PC-3 (cell line): ENCODE results near the gene KIFAP3. TPM values are rescaled to one million over a fixed set of nuclear protein-coding genes. Genes with fewer than 3 reads are reported as not detected.
A peak's percentile ranks its signal among the peaks of the same experiment; 100 is the strongest.

Experiments
- ATAC-seq: fragments of 200-7000 bp; cut with Tn5 transposase; 2 replicates; pipeline ENCODE4 v1.9.1; 2020; ENCODE audit warnings: mild to moderate bottlenecking, moderate library complexity
- BruUV-seq: library from RNA; stranded (reverse); fragments of 400-500 nt; replicated peaks from 2 replicates; lab custom pipeline; 2021; lab: Mats Ljungman, UMichigan
- CTCF ChIA-PET: fragments of 300-600 bp; sonication (Branson Sonifier 250); formaldehyde crosslinking; loops from one replicate; lab custom pipeline; 2022; ENCODE audit warnings: antibody characterized with exemption; lab: Charles Lee
- POLR2A ChIA-PET: fragments of 300-600 bp; sonication (Branson Sonifier 250); formaldehyde crosslinking; loops from one replicate; lab custom pipeline; 2022; ENCODE audit warnings: antibody characterized with exemption; ENCODE audit not compliant: unreplicated experiment; lab: Charles Lee
- DNase-seq: peaks from one replicate; pipeline ENCODE4 v3.0.0-alpha.2; 2015
- H2AFZ ChIP-seq: fragments of 300-600 bp; sonication (generic); 2 replicates; pipeline ENCODE4 v1.6.0; 2016; ENCODE audit warnings: antibody characterized with exemption, low read length
- H3F3A ChIP-seq: fragments of 300-600 bp; sonication (generic); one replicate; pipeline ENCODE4 v1.6.0; 2017; ENCODE audit warnings: antibody characterized with exemption, low read length, control low read depth, mild to moderate bottlenecking; ENCODE audit not compliant: unreplicated experiment
- H3K27ac ChIP-seq: fragments of 300-600 bp; sonication (generic); 2 replicates; pipeline ENCODE4 v1.5.1; 2016; ENCODE audit warnings: mild to moderate bottlenecking, low read length
- H3K27me3 ChIP-seq: fragments of 300-600 bp; sonication (generic); 2 replicates; pipeline ENCODE4 v1.6.1; 2016; ENCODE audit warnings: low read length, mixed read lengths
- H3K36me3 ChIP-seq: fragments of 300-600 bp; sonication (generic); 2 replicates; pipeline ENCODE4 v1.6.1; 2016; ENCODE audit warnings: low read depth, mixed run types, low read length, mixed read lengths
- H3K4me1 ChIP-seq: fragments of 300-600 bp; sonication (generic); 2 replicates; pipeline ENCODE4 v1.5.1; 2016; ENCODE audit warnings: low read length; ENCODE audit not compliant: insufficient read depth
- H3K4me2 ChIP-seq: fragments of 300-600 bp; sonication (generic); 2 replicates; pipeline ENCODE4 v1.6.0; 2016; ENCODE audit warnings: low read length
- H3K4me3 ChIP-seq: fragments of 300-600 bp; sonication (generic); 2 replicates; pipeline ENCODE4 v1.5.1; 2016; ENCODE audit warnings: mild to moderate bottlenecking, low read length, mixed read lengths
- H3K79me2 ChIP-seq: fragments of 300-600 bp; sonication (generic); 2 replicates; pipeline ENCODE4 v1.6.1; 2017; ENCODE audit warnings: low read length, mixed read lengths
- H3K9ac ChIP-seq: fragments of 300-600 bp; sonication (generic); 2 replicates; pipeline ENCODE4 v1.6.0; 2016; ENCODE audit warnings: mild to moderate bottlenecking, low read length
- H3K9me2 ChIP-seq: fragments of 300-600 bp; sonication (generic); replicated peaks from 2 replicates; pipeline ENCODE4 v1.6.1; 2016; ENCODE audit warnings: mixed run types, low read length, mixed read lengths
- H3K9me3 ChIP-seq: fragments of 300-600 bp; sonication (generic); 2 replicates; pipeline ENCODE4 v1.6.1; 2016; ENCODE audit warnings: low read length, mixed read lengths
- H4K20me1 ChIP-seq: fragments of 300-600 bp; sonication (generic); 2 replicates; pipeline ENCODE4 v1.6.1; 2016; ENCODE audit warnings: low read length, mixed read lengths
- EZH2 ChIP-seq: fragments of 300-600 bp; sonication (generic); IDR thresholded peaks from one replicate; pipeline ENCODE4 v1.6.1; 2017; ENCODE audit warnings: antibody characterized with exemption, mild to moderate bottlenecking, low read length; ENCODE audit not compliant: unreplicated experiment
- EZH2phosphoT487 ChIP-seq: fragments of 300-600 bp; sonication (generic); IDR thresholded peaks from 2 replicates; pipeline ENCODE4 v1.6.1; 2018; ENCODE audit warnings: mild to moderate bottlenecking, antibody characterized with exemption, low read length, borderline replicate concordance
- intact Hi-C: fragments of 100-400 bp; cut with micrococcal nuclease; formaldehyde crosslinking; loops from 2 replicates; pipeline ENCODE4 v1.9.0; 2023
- total RNA-seq: library from RNA; depleted of rRNA; stranded (reverse); fragments of >200 nt; gene quantifications from 2 replicates; pipeline ENCODE4 v1.2.3, GENCODE V29; 2014
- TF ChIP-seq, protein P1 (sequence below): fragments of 300-600 bp; sonication (generic); conservative IDR thresholded peaks from 2 replicates; pipeline ENCODE4 v1.5.1; 2017; ENCODE audit warnings: antibody characterized with exemption, low read depth, mild to moderate bottlenecking, low read length

The KIFAP3 gene
- total RNA-seq, 1 experiment from 2014 or later: 6.9 TPM

- peak overlapping the region; percentile 31; the same call in 1 of the 2 replicates for H3K4me3 ChIP-seq
- peaks cover 18% of the 10 kb centered on the region for H3K4me1 ChIP-seq
- no peaks in the 10 kb centered on the region for H3K79me2 ChIP-seq
- H3K9me2 ChIP-seq: no peaks in the 10 kb centered on the region
- no peaks in the 10 kb centered on the region for H3K27me3 ChIP-seq
- H4K20me1 ChIP-seq: no peaks in the 10 kb centered on the region
- TF ChIP-seq EZH2phosphoT487 (no peak), EZH2 (no peak)
- TF ChIP-seq, protein P1, sequence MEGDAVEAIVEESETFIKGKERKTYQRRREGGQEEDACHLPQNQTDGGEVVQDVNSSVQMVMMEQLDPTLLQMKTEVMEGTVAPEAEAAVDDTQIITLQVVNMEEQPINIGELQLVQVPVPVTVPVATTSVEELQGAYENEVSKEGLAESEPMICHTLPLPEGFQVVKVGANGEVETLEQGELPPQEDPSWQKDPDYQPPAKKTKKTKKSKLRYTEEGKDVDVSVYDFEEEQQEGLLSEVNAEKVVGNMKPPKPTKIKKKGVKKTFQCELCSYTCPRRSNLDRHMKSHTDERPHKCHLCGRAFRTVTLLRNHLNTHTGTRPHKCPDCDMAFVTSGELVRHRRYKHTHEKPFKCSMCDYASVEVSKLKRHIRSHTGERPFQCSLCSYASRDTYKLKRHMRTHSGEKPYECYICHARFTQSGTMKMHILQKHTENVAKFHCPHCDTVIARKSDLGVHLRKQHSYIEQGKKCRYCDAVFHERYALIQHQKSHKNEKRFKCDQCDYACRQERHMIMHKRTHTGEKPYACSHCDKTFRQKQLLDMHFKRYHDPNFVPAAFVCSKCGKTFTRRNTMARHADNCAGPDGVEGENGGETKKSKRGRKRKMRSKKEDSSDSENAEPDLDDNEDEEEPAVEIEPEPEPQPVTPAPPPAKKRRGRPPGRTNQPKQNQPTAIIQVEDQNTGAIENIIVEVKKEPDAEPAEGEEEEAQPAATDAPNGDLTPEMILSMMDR: no peak
- no peaks in the 10 kb centered on the region for H3K9me3 ChIP-seq
- ATAC-seq (peak; percentile 92), DNase-seq (peak; percentile 68)
- peak overlapping the region; percentile 83 for H3K4me2 ChIP-seq
- ChIA-PET CTCF (no interaction called here), POLR2A (no interaction called here)
- BruUV-seq: no TSS peak
- peak overlapping the region; percentile 69 for H3K27ac ChIP-seq
- no peaks in the 10 kb centered on the region for H3K36me3 ChIP-seq
- no peak overlapping the region for H3K9ac ChIP-seq
- H2AFZ ChIP-seq: 0 out of 2 replicates have a peak overlapping the region, but pooled peaks have one; percentile 50
- peaks cover 5% of the 10 kb centered on the region for H3F3A ChIP-seq
- intact Hi-C loops: no loop called here
Measured at GRCh38 chr1:169914531-169914930, 160.0 kb downstream of the KIFAP3 start.

DNA sequence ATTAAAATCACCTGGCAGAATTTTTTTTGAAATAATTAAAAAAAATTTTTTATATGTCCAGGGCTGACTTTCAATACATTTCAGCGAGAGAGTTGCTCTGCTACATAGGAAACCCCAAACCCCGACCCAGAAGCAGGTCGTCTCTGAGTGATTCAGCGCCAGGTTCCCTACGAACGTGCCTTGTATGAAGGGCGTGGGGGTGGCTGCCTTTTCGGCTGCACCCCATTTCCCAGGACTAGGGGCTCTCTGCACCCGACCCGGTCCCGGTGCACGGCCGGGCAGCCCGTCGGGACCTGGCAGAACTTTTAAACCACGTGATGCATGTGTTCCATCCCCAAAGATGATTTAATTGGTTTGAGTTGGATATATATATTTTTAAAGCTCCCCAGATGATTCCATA lies 165.0 kb downstream of the KIFAP3 start:
- ATAC-seq (no peak), DNase-seq (no peak)
- H2AFZ ChIP-seq: no peak overlapping the region
- no peak overlapping the region for H3K4me3 ChIP-seq
- BruUV-seq: no TSS peak
- H3K27ac ChIP-seq: no peak overlapping the region
- H3K36me3 ChIP-seq: no peaks in the 10 kb centered on the region
- POLR2A ChIA-PET: no interaction called here
- no peak overlapping the region for H3K4me2 ChIP-seq
- intact Hi-C loops: no loop called here
- no peaks in the 10 kb centered on the region for H3K9me3 ChIP-seq
- no peaks in the 10 kb centered on the region for H4K20me1 ChIP-seq
- TF ChIP-seq EZH2 (no peak), EZH2phosphoT487 (no peak)
- TF ChIP-seq, protein P1: no peak
- H3K79me2 ChIP-seq: no peaks in the 10 kb centered on the region
- CTCF ChIA-PET: no interaction called here
- H3F3A ChIP-seq: peaks cover 5% of the 10 kb centered on the region
- peaks cover 10% of the 10 kb centered on the region for H3K4me1 ChIP-seq
- no peaks in the 10 kb centered on the region for H3K9me2 ChIP-seq
- no peaks in the 10 kb centered on the region for H3K27me3 ChIP-seq
- no peak overlapping the region for H3K9ac ChIP-seq

DNA sequence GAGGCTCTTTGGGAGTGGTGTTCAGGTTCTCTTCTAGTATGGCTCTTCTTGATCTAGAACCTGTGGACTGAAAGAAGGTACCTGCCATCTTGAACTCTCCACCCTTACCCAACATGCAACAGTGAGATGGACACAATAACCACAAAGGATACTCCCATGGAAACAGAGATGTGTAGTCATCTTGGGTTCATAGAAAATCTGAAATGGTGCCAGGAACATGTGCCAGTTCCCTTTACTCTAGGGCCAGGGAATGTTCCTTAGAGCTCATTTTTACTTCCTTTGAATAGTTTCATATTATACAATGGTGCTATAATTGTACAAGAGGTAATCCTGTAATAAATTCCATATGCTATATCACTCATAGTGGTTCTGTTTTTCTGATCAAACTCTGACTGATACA lies 167.6 kb downstream of the KIFAP3 start:
- Histone ChIP-seq H3K9me2 (no peaks in the 10 kb centered on the region), H3K27ac (no peak overlapping the region), H3K79me2 (no peaks in the 10 kb centered on the region), H3K36me3 (no peaks in the 10 kb centered on the region), H3K9me3 (no peaks in the 10 kb centered on the region), H3K27me3 (no peaks in the 10 kb centered on the region), H3F3A (no peaks in the 10 kb centered on the region), H2AFZ (no peak overlapping the region), H3K4me3 (no peak overlapping the region), H3K4me2 (no peak overlapping the region), H3K9ac (no peak overlapping the region), H4K20me1 (no peaks in the 10 kb centered on the region), H3K4me1 (no peaks in the 10 kb centered on the region)
- no TSS peak for BruUV-seq
- no peak for TF ChIP-seq EZH2
- ATAC-seq (no peak), DNase-seq (peak; percentile 23)
- intact Hi-C loops: no loop called here
- POLR2A ChIA-PET: no interaction called here
- CTCF ChIA-PET: no interaction called here
